ENCODE data around the gene COL6A2.
"Not testable (repeated sequence)": the region's sequence is repeated elsewhere in the genome, so short reads cannot be mapped to it uniquely, and the experiment has no call there.

COL6A2 gene

DNA sequence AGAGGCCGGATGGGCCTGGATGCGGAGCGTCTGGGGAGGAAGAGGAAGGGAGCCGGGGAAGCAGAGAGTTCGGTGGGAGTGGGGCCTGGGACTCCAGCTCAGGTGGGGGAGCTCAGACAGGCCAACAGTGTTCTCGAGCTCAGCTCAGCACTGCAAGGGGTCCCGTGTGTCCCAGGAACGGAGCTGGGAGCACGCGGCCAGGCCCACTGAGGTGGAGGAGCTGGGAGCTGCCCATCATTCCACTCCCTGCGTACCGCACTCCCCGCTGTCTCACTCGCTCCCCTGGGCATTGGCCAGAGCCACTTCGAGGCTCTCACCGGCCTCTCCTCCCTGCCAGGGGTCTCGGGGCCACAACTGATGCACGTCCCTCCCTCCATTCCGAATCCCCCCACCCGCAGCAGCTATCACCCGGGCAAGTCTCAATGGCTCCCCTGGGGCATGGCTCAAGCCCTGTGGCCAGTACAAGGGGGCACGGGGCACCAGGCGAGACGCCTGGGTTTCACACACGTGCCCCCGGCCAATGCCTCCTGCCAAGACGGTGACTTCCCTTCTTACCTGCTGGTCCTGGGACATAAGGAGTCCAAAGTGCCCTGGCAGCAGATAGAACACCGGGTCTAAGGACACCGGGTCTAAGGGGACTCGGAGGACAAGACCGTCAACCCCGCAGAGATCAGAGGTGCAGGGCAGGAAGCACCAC, 30.3 kb upstream of the COL6A2 start:
- no peaks in the 10 kb centered on the region for H3K9me3 ChIP-seq (ENCODE audit: control insufficient read depth, insufficient read depth, low read length)
- no peak for DNase-seq (ENCODE audit: low read depth, low spot score)
- no CpG with 5 or more reads among the region's 32 CpGs for WGBS (ENCODE audit: insufficient coverage, insufficient read length)
- no peak overlapping the region for H3K4me3 ChIP-seq (ENCODE audit: low read length)
- H3K27ac ChIP-seq (ENCODE audit: low read length): no peak overlapping the region
- H3K36me3 ChIP-seq (ENCODE audit: control insufficient read depth, insufficient read depth, low read length): no peaks in the 10 kb centered on the region
- H3K4me1 ChIP-seq (ENCODE audit: control insufficient read depth, insufficient read depth, low read length): no peaks in the 10 kb centered on the region
- no peaks in the 10 kb centered on the region for H3K27me3 ChIP-seq (ENCODE audit: control insufficient read depth, insufficient read depth, low read length)

DNA sequence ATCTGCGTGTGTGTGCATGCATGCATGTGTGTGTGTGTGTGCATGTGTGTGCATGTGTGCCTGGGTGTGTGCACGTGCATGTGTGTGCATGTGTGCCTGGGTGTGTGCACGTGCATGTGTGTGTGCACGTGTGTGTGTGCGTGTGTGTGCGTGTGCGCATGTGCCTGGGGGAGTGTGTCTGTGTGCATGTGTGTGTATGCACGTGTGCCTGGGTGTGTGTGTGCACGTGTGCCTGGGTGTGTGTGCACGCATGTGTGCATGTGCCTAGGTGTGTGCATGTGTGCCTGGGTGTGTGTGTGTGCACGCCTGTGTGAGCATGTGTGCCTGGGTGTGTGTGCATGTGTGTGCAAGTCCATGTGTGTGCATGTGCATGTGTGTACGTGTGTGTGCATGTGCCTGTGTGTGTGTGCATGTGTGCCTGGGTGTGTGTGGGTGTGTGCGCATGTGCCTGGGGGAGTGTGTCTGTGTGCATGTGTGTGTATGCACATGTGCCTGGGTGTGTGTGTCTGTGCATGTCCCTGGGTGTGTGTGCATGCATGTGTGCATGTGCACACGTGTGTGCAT, 29.3 kb upstream of the COL6A2 start:
- H3K36me3 ChIP-seq (ENCODE audit: control insufficient read depth, insufficient read depth, low read length): no peaks in the 10 kb centered on the region
- no CpG with 5 or more reads among the region's 14 CpGs for WGBS (ENCODE audit: insufficient coverage, insufficient read length)
- no peak overlapping the region for H3K4me3 ChIP-seq (ENCODE audit: low read length)
- no peak for DNase-seq (ENCODE audit: low read depth, low spot score)
- H3K27me3 ChIP-seq (ENCODE audit: control insufficient read depth, insufficient read depth, low read length): no peaks in the 10 kb centered on the region
- H3K27ac ChIP-seq (ENCODE audit: low read length): no peak overlapping the region
- no peaks in the 10 kb centered on the region for H3K9me3 ChIP-seq (ENCODE audit: control insufficient read depth, insufficient read depth, low read length)
- H3K4me1 ChIP-seq (ENCODE audit: control insufficient read depth, insufficient read depth, low read length): no peaks in the 10 kb centered on the region

DNA sequence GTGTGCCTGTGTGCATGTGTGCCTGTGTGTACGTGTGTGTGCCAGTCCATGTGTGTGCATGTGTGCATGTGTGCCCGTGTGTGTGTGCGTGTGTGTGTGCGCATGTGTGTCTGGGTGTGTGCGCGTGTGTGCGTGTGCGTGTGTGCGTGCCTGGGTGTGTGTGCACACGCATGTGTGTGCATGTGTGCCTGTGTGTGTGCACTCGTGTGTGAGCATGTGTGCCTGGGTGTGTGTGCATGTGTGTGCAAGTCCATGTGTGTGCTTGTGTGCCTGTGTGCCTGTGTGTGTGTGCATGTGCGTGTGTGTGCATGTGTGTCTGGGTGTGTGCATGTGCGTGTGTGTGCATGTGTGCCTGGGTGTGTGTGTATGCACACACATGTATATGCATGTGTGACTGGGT, 28.7 kb upstream of the COL6A2 start:
- no peak for DNase-seq (ENCODE audit: low read depth, low spot score)
- Histone ChIP-seq H3K4me1 (ENCODE audit: control insufficient read depth, insufficient read depth, low read length) (no peaks in the 10 kb centered on the region), H3K27me3 (ENCODE audit: control insufficient read depth, insufficient read depth, low read length) (no peaks in the 10 kb centered on the region), H3K36me3 (ENCODE audit: control insufficient read depth, insufficient read depth, low read length) (no peaks in the 10 kb centered on the region), H3K4me3 (ENCODE audit: low read length) (no peak overlapping the region), H3K9me3 (ENCODE audit: control insufficient read depth, insufficient read depth, low read length) (no peaks in the 10 kb centered on the region), H3K27ac (ENCODE audit: low read length) (no peak overlapping the region)
- no CpG with 5 or more reads among the region's 13 CpGs for WGBS (ENCODE audit: insufficient coverage, insufficient read length)

DNA sequence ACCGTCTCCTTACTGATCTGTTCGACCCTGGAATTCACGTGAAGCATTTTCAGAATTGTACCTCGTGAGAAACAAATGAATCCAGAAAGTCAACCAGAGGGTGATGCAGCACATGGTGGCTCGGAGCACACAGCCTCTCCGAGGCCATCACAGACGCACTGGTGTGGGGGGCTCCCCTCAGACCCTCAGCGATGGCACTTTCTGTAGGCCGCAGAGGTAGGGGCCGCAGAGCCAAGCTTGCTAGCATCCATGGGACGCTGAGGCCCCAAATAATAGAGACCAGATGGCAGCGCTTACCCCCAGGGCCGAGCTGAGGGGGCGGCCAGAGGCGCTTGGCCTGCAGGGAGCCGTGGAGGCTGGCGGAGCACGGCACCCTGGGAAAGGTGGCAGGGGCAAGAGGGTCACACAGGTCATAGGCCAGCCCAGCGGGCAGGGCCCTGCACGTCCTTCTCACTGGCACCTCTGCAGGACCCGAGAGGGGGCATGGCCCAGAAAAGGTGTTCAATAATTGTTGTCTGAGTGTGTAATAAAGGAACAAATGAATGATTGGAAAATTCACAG, 28.1 kb upstream of the COL6A2 start:
- H3K27ac ChIP-seq (ENCODE audit: low read length): no peak overlapping the region
- no peaks in the 10 kb centered on the region for H3K4me1 ChIP-seq (ENCODE audit: control insufficient read depth, insufficient read depth, low read length)
- H3K27me3 ChIP-seq (ENCODE audit: control insufficient read depth, insufficient read depth, low read length): no peaks in the 10 kb centered on the region
- DNase-seq (ENCODE audit: low read depth, low spot score): no peak
- H3K9me3 ChIP-seq (ENCODE audit: control insufficient read depth, insufficient read depth, low read length): no peaks in the 10 kb centered on the region
- no CpG with 5 or more reads among the region's 21 CpGs for WGBS (ENCODE audit: insufficient coverage, insufficient read length)
- H3K36me3 ChIP-seq (ENCODE audit: control insufficient read depth, insufficient read depth, low read length): no peaks in the 10 kb centered on the region
- H3K4me3 ChIP-seq (ENCODE audit: low read length): no peak overlapping the region

DNA sequence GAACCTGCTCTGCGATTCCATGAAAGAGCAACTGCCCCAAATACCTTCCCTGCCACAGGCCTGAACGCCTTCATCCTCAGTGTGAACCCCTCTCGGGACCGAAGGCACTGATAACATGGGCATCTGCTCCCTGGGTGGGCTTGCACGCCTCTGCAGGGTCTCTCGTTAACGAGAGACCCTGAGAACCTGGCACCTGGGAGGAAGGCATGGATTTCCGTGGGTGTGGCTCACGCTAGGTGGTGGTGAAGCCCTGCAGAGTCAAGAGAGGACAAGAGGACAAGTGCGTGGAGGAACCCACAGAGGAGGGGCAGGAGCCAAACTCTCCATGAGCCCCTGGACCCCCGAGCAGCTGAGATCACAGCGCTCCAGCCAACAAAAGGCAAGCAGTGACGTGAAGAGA, 26.8 kb upstream of the COL6A2 start:
- no CpG with 5 or more reads among the region's 13 CpGs for WGBS (ENCODE audit: insufficient coverage, insufficient read length)
- no peaks in the 10 kb centered on the region for H3K27me3 ChIP-seq (ENCODE audit: control insufficient read depth, insufficient read depth, low read length)
- H3K4me1 ChIP-seq (ENCODE audit: control insufficient read depth, insufficient read depth, low read length): no peaks in the 10 kb centered on the region
- H3K27ac ChIP-seq (ENCODE audit: low read length): no peak overlapping the region
- DNase-seq (ENCODE audit: low read depth, low spot score): no peak
- no peaks in the 10 kb centered on the region for H3K36me3 ChIP-seq (ENCODE audit: control insufficient read depth, insufficient read depth, low read length)
- no peak overlapping the region for H3K4me3 ChIP-seq (ENCODE audit: low read length)
- no peaks in the 10 kb centered on the region for H3K9me3 ChIP-seq (ENCODE audit: control insufficient read depth, insufficient read depth, low read length)

DNA sequence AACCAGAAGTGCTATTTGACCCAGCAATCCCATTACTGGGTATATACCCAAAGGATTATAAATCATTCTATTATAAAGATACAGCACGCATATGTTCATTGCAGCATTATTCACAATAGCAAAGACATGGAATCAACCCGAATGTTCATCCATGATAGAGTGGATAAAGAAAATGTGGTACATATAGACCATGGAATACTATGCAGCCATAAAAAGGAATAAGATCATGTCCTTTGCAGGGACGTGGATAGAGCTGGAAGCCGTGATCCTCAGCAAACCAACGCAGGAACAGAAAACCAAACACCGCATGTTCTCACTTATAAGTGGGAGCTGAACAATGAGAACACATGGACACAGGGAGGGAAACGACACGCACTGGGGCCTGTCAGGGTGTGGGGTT, 21.2 kb upstream of the COL6A2 start:
- no CpG with 5 or more reads among the region's 8 CpGs for WGBS (ENCODE audit: insufficient coverage, insufficient read length)

DNA sequence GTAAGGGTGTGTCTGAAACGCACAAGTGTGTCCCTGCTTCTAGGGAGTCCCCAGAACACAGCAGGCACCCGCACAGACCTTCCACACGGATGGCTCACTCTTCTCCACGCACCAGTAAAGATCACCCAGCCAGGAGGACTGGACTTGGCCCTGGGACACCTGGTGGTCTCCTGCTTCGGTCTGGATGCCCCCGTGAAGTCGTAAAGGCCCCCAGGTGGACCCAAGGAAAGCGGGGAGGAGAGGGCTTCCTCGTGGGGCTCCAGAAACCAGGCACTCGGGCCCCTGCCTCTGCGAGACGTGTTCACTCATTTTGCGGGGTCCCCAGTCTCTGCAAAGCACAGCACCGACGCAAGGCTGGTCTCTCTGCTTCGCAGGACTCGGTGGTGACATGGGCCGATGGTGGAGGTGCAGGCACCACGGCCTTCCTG, 20.2 kb upstream of the COL6A2 start:
- Histone ChIP-seq H3K27ac (ENCODE audit: low read length) (no peak overlapping the region), H3K4me1 (ENCODE audit: control insufficient read depth, insufficient read depth, low read length) (no peaks in the 10 kb centered on the region), H3K27me3 (ENCODE audit: control insufficient read depth, insufficient read depth, low read length) (no peaks in the 10 kb centered on the region), H3K4me3 (ENCODE audit: low read length) (no peak overlapping the region), H3K36me3 (ENCODE audit: control insufficient read depth, insufficient read depth, low read length) (no peaks in the 10 kb centered on the region), H3K9me3 (ENCODE audit: control insufficient read depth, insufficient read depth, low read length) (no peaks in the 10 kb centered on the region)
- no peak for DNase-seq (ENCODE audit: low read depth, low spot score)
- no CpG with 5 or more reads among the region's 19 CpGs for WGBS (ENCODE audit: insufficient coverage, insufficient read length)

More for the DNA sequence above, 21.2 kb upstream of the COL6A2 start:
- H3K9me3 ChIP-seq (ENCODE audit: control insufficient read depth, insufficient read depth, low read length); H3K4me3 ChIP-seq (ENCODE audit: low read length); H3K27me3 ChIP-seq (ENCODE audit: control insufficient read depth, insufficient read depth, low read length); H3K27ac ChIP-seq (ENCODE audit: low read length); H3K4me1 ChIP-seq (ENCODE audit: control insufficient read depth, insufficient read depth, low read length); DNase-seq (ENCODE audit: low read depth, low spot score); H3K36me3 ChIP-seq (ENCODE audit: control insufficient read depth, insufficient read depth, low read length): not testable (repeated sequence)

DNA sequence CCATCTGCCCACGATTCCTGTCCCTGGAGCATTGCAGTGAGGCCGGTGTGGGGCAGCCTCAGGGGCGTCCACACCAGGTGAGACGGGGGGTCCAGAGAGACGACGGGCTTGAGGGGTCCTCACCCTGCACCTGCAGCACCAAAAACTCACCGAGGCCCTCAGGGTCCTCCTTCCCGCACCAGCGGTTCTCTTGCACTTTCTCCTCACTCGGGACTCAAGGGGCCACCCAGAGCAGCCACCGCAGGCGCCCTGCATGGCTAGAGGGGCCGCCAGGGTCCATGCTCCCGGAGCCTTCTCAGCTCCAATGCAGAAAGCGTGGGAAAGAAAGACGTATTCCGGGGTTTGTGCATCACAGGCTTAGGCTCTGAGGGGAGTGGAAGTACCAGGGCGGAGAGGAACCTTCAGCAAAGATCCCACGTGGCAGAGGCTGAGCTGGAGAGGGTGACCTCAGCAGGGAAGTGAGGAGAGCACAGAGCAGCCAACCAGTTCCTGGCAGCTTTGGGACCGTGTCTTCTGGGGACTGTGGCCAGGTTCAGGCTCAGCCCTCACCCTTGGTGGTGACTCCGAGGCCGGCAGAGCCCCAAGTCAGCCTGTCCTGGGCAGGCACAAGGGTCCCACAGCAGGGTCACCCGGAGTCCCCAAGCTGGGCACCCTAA, 19.5 kb upstream of the COL6A2 start:
- Histone ChIP-seq H3K27me3 (ENCODE audit: control insufficient read depth, insufficient read depth, low read length) (no peaks in the 10 kb centered on the region), H3K4me3 (ENCODE audit: low read length) (no peak overlapping the region), H3K9me3 (ENCODE audit: control insufficient read depth, insufficient read depth, low read length) (no peaks in the 10 kb centered on the region), H3K27ac (ENCODE audit: low read length) (no peak overlapping the region), H3K4me1 (ENCODE audit: control insufficient read depth, insufficient read depth, low read length) (no peaks in the 10 kb centered on the region), H3K36me3 (ENCODE audit: control insufficient read depth, insufficient read depth, low read length) (no peaks in the 10 kb centered on the region)
- DNase-seq (ENCODE audit: low read depth, low spot score): no peak
- WGBS (ENCODE audit: insufficient coverage, insufficient read length): no CpG with 5 or more reads among the region's 23 CpGs

DNA sequence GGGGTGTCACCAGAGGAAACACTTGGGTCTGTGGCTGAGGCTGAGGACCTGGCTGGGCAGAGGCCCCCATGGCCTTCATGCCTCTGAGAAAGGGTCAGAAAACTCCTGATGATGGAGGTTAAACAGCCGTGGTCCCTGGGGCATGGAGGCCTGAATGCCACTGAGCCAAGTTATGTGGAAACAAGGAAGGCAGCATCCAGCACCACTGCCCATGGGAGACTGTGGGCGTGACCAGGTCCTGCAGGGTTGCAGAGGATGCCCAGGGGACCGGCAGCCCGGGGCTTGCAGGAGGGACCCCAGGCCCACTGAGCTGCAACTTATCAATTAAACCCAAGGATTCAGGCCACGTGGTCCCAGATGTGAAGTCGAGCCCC, 18.9 kb upstream of the COL6A2 start:
- WGBS (ENCODE audit: insufficient coverage, insufficient read length): no CpG with 5 or more reads among the region's 6 CpGs
- Histone ChIP-seq H3K4me3 (ENCODE audit: low read length) (no peak overlapping the region), H3K36me3 (ENCODE audit: control insufficient read depth, insufficient read depth, low read length) (no peaks in the 10 kb centered on the region), H3K9me3 (ENCODE audit: control insufficient read depth, insufficient read depth, low read length) (no peaks in the 10 kb centered on the region), H3K27me3 (ENCODE audit: control insufficient read depth, insufficient read depth, low read length) (no peaks in the 10 kb centered on the region), H3K27ac (ENCODE audit: low read length) (no peak overlapping the region), H3K4me1 (ENCODE audit: control insufficient read depth, insufficient read depth, low read length) (no peaks in the 10 kb centered on the region; the same call in 1 of the 2 replicates)
- DNase-seq (ENCODE audit: low read depth, low spot score): no peak

DNA sequence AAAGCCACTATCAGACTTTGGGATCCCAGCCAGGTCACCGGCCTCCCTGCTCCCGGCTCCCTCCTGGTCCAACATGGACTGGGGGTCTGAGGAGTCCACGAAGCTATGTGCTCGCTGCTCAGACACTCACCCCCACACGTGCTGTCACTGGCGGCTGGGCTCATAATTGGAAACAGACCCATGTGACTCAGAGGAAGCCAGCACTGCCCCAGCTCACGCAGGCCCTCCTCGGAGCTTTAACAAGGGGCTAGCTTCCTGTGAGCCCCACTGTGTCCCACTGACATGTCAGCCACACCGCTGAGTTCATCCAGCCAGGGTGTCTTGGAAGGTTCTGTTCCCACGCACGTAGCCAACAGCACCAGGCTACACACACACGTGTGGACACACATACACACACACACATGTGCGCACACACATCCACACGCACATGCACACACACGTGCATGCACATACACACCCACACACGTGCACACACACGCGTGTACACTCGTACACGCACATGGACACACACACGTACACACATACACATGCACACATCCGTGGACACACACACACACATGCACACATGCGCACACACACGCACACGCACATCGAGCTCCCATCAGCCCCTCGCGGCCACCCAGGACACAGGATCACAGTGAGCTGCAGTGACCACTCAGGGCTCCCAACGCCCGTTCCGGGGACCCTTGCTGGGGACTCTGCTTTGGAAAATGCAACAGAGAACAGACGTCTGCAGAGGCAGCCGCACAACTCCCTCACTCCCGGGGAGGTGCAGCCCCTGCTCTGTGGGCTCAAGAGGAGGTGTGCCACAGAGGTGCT, 18.4 kb upstream of the COL6A2 start:
- no peak for DNase-seq (ENCODE audit: low read depth, low spot score)
- H3K9me3 ChIP-seq (ENCODE audit: control insufficient read depth, insufficient read depth, low read length): no peaks in the 10 kb centered on the region
- no peak overlapping the region for H3K27ac ChIP-seq (ENCODE audit: low read length)
- H3K4me1 ChIP-seq (ENCODE audit: control insufficient read depth, insufficient read depth, low read length): no peaks in the 10 kb centered on the region; the same call in 1 of the 2 replicates
- no peak overlapping the region for H3K4me3 ChIP-seq (ENCODE audit: low read length)
- no CpG with 5 or more reads among the region's 34 CpGs for WGBS (ENCODE audit: insufficient coverage, insufficient read length)
- no peaks in the 10 kb centered on the region for H3K27me3 ChIP-seq (ENCODE audit: control insufficient read depth, insufficient read depth, low read length)
- H3K36me3 ChIP-seq (ENCODE audit: control insufficient read depth, insufficient read depth, low read length): no peaks in the 10 kb centered on the region
